Activated CD8-positive, alpha-beta T cell treated with anti-CD3 and anti-CD28 coated beads for 36 hours (primary cell): ENCODE measurements around the gene PCDH9. TPM values are rescaled to one million over a fixed set of nuclear protein-coding genes. Genes with fewer than 3 reads are reported as not detected.

Source experiments
- ATAC-seq: fragments of 200-7000 bp; cut with Tn5 transposase; one replicate; pipeline ENCODE4 v1.10.0; 2021; ENCODE audit warnings: mild to moderate bottlenecking, moderate library complexity
- CTCF ChIA-PET: fragments of 350-600 bp; sonication (Branson Sonifier 250); formaldehyde crosslinking; loops from one replicate; lab custom pipeline; 2021; ENCODE audit warnings: antibody characterized with exemption; lab: Charles Lee
- POLR2A ChIA-PET: fragments of 350-600 bp; sonication (Branson Sonifier 250); formaldehyde crosslinking; loops from one replicate; lab custom pipeline; 2021; ENCODE audit warnings: antibody characterized with exemption; lab: Charles Lee
- DNase-seq: peaks from one replicate; pipeline ENCODE4 v3.0.0-alpha.2; 2020
- H3K27ac Mint-ChIP-seq: one replicate; pipeline ENCODE4 v1.8.0; 2021; ENCODE audit warnings: mild to moderate bottlenecking, mixed read lengths
- H3K27me3 Mint-ChIP-seq: one replicate; pipeline ENCODE4 v1.8.0; 2021; ENCODE audit warnings: mixed read lengths
- H3K36me3 Mint-ChIP-seq: one replicate; pipeline ENCODE4 v1.8.0; 2021; ENCODE audit warnings: low read depth, mixed read lengths
- H3K4me1 Mint-ChIP-seq: one replicate; pipeline ENCODE4 v1.8.0; 2021; ENCODE audit warnings: low read depth, mixed read lengths
- H3K4me3 Mint-ChIP-seq: one replicate; pipeline ENCODE4 v1.8.0; 2021; ENCODE audit warnings: mild to moderate bottlenecking, moderate library complexity, mixed read lengths
- H3K9me3 Mint-ChIP-seq: one replicate; pipeline ENCODE4 v1.8.0; 2021; ENCODE audit warnings: mixed read lengths
- intact Hi-C: fragments of 100-400 bp; cut with micrococcal nuclease; formaldehyde crosslinking; loops from one replicate; pipeline ENCODE4 v1.10.0; 2022
- total RNA-seq, 2 experiments: library from RNA; stranded (reverse); gene quantifications; one replicate each; pipeline ENCODE4 v1.2.3, GENCODE V29; 2021
- TF ChIP-seq, protein P1 (sequence below): fragments of 200-600 bp; IDR thresholded peaks from one replicate; pipeline ENCODE4 v1.8.0; 2022; ENCODE audit warnings: antibody characterized with exemption, mild to moderate bottlenecking

Gene PCDH9
- total RNA-seq, 2 experiments from 2014 or later: 0.04 to 0.14 TPM

DNA sequence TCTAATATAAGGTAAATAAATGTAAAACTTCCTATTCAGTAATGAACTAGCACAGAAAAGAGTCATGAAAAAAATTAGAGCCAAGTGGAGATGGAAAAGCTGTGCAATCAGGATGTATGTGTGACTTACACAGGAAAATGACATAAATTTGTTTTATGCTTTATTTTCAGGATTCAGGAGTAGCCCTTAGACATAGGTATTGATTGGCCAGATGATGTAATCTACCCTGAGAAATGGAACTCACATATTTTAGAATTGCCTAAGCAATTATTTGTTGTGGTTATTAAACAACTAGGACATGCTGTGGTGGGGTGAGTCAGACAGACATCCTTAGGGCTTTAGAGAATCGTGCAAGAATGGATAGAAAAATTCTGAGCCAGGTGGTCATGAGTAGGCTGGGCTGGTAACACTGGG lies 110.6 kb downstream of the PCDH9 start:
- TF ChIP-seq, protein P1, sequence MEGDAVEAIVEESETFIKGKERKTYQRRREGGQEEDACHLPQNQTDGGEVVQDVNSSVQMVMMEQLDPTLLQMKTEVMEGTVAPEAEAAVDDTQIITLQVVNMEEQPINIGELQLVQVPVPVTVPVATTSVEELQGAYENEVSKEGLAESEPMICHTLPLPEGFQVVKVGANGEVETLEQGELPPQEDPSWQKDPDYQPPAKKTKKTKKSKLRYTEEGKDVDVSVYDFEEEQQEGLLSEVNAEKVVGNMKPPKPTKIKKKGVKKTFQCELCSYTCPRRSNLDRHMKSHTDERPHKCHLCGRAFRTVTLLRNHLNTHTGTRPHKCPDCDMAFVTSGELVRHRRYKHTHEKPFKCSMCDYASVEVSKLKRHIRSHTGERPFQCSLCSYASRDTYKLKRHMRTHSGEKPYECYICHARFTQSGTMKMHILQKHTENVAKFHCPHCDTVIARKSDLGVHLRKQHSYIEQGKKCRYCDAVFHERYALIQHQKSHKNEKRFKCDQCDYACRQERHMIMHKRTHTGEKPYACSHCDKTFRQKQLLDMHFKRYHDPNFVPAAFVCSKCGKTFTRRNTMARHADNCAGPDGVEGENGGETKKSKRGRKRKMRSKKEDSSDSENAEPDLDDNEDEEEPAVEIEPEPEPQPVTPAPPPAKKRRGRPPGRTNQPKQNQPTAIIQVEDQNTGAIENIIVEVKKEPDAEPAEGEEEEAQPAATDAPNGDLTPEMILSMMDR: no peak
- no peaks in the 10 kb centered on the region for H3K4me1 Mint-ChIP-seq
- intact Hi-C loops: no loop called here
- no peak for ATAC-seq
- H3K27ac Mint-ChIP-seq: no peak overlapping the region
- H3K9me3 Mint-ChIP-seq: no peaks in the 10 kb centered on the region
- H3K27me3 Mint-ChIP-seq: no peaks in the 10 kb centered on the region
- no peak for DNase-seq
- H3K4me3 Mint-ChIP-seq: no peak overlapping the region
- no peaks in the 10 kb centered on the region for H3K36me3 Mint-ChIP-seq
- ChIA-PET CTCF (no interaction called here), POLR2A (no interaction called here)

GRCh38 chr13:67118277-67118676 lies 111.9 kb downstream of the PCDH9 start:
- H3K27me3 Mint-ChIP-seq: no peaks in the 10 kb centered on the region
- no peak for DNase-seq
- POLR2A ChIA-PET: no interaction called here

GRCh38 chr13:67117010-67117550 lies 113.1 kb downstream of the PCDH9 start:
- intact Hi-C loops: no loop called here
- ATAC-seq (no peak), DNase-seq (no peak)
- TF ChIP-seq, protein P1: no peak
- H3K4me3 Mint-ChIP-seq: no peak overlapping the region
- no peaks in the 10 kb centered on the region for H3K27me3 Mint-ChIP-seq
- no peaks in the 10 kb centered on the region for H3K4me1 Mint-ChIP-seq
- no peak overlapping the region for H3K27ac Mint-ChIP-seq
- CTCF ChIA-PET: no interaction called here
- no peaks in the 10 kb centered on the region for H3K36me3 Mint-ChIP-seq
- H3K9me3 Mint-ChIP-seq: no peaks in the 10 kb centered on the region
- POLR2A ChIA-PET: no interaction called here

More at GRCh38 chr13:67118277-67118676, 111.9 kb downstream of the PCDH9 start:
- Mint-ChIP-seq H3K36me3 (no peaks in the 10 kb centered on the region), H3K4me3 (no peak overlapping the region), H3K4me1 (no peaks in the 10 kb centered on the region), H3K9me3 (no peaks in the 10 kb centered on the region), H3K27ac (no peak overlapping the region)
- CTCF ChIA-PET: no interaction called here
- TF ChIP-seq, protein P1: no peak
- intact Hi-C loops: no loop called here
- ATAC-seq: no peak

DNA sequence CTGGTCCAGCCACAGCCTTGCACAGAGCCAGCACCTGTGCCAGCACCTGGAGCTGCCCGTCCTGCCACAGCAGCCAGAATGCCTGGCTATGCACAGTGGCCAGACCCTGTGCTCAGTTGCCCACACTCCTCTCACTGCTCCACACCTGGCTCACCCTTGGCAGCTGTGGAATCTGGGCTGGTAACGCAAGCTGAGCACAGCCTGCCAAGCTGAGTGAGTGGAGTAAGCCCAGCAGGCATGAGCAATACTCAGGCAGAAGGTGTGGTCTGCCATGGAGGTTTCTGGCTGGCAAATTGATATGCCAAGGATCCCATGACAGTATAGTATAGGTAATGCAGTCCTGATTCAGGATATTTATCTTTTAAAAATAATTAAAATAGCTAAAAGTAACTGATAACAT lies 122.2 kb downstream of the PCDH9 start:
- ChIA-PET CTCF (no interaction called here), POLR2A (no interaction called here)

DNA sequence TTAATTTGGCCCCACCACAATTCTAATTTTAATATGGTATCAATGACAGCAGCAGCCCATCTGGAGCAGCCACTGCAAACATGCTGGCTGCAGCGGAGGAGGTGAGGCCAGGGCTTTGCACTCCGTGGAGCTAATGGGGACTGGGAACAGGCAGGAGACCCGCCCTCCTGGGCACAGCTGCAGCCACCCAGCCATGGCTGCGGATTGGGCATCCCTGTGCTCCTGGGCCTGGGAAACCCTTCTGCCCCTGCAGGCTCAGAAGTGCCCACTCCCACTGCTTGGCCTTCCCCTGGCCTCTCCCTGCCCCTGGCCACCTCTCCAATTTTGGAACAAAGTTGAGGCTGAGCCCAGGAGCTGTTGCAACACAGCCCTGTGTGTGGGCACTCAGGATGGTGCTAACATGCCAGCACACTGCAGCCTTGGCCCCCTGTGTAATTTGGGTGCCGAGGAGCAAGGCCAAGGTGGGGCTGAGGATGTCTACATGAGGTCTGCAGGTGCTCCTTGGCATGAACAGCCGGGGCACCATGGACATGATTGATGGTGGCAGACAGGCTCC lies 123.6 kb downstream of the PCDH9 start:
- Mint-ChIP-seq H3K4me1 (no peaks in the 10 kb centered on the region), H3K27ac (no peak overlapping the region), H3K27me3 (no peaks in the 10 kb centered on the region), H3K4me3 (no peak overlapping the region), H3K9me3 (no peaks in the 10 kb centered on the region), H3K36me3 (no peaks in the 10 kb centered on the region)
- CTCF ChIA-PET: no interaction called here
- intact Hi-C loops: no loop called here
- TF ChIP-seq, protein P1: no peak
- ATAC-seq: no peak
- DNase-seq: no peak
- POLR2A ChIA-PET: interaction anchor here (0.6 kb wide), 1 partner anchor 14 kb away, joined by 3 read pairs; no protein-coding TSS in a partner anchor

More for the DNA sequence above, 122.2 kb downstream of the PCDH9 start:
- no peak for ATAC-seq
- Mint-ChIP-seq H3K36me3 (no peaks in the 10 kb centered on the region), H3K4me1 (no peaks in the 10 kb centered on the region), H3K27ac (no peak overlapping the region), H3K27me3 (no peaks in the 10 kb centered on the region), H3K4me3 (no peak overlapping the region), H3K9me3 (no peaks in the 10 kb centered on the region)
- no peak for DNase-seq
- intact Hi-C loops: no loop called here
- TF ChIP-seq, protein P1: no peak
